NCI-H526 treated with DMSO at 0.1 percent for 48 hours (cell line): ENCODE results near the gene MAN1C1.
A peak's percentile ranks its signal among the peaks of the same experiment; 100 is the strongest.

ENCODE experiments used
- DNase-seq: peaks from one replicate; lab custom pipeline; 2025; lab: John Stamatoyannopoulos, UW

Gene MAN1C1

GRCh38 chr1:25614501-25615171 is 2.0 kb upstream of the MAN1C1 start:
- no peak for DNase-seq

GRCh38 chr1:25615172-25615541 is 1.4 kb upstream of the MAN1C1 start:
- DNase-seq, result no peak

GRCh38 chr1:25615563-25616094 is 962 bp upstream of the MAN1C1 start:
- peak; percentile 50 for DNase-seq

- DNase-seq, result no peak
These were observed 515 bp downstream of the MAN1C1 start for GRCh38 chr1:25616987-25617624.

GRCh38 chr1:25617625-25618432 is 1.2 kb downstream of the MAN1C1 start:
- no peak for DNase-seq

GRCh38 chr1:25618433-25618808 is 1.8 kb downstream of the MAN1C1 start:
- no peak for DNase-seq

- DNase-seq, result peak; percentile 40
These were observed 2.7 kb downstream of the MAN1C1 start for GRCh38 chr1:25619101-25619890.

GRCh38 chr1:25620211-25620610 is 3.6 kb downstream of the MAN1C1 start:
- DNase-seq, result no peak

GRCh38 chr1:25620701-25621350 is 4.2 kb downstream of the MAN1C1 start:
- no peak for DNase-seq

GRCh38 chr1:25621876-25622275 is 5.3 kb downstream of the MAN1C1 start:
- DNase-seq, result no peak

- DNase-seq, result no peak
These were observed 5.9 kb downstream of the MAN1C1 start for GRCh38 chr1:25622531-25622930.

GRCh38 chr1:25623007-25623406 is 6.4 kb downstream of the MAN1C1 start:
- no peak for DNase-seq

- DNase-seq, result peak; percentile 4
These were observed 7.1 kb downstream of the MAN1C1 start for GRCh38 chr1:25623731-25624130.

- no peak for DNase-seq
These were observed 7.6 kb downstream of the MAN1C1 start for GRCh38 chr1:25624156-25624555.

GRCh38 chr1:25624604-25625003 is 8.0 kb downstream of the MAN1C1 start:
- no peak for DNase-seq

- no peak for DNase-seq
These were observed 9.4 kb downstream of the MAN1C1 start for GRCh38 chr1:25626018-25626417.

- peak; percentile 92 for DNase-seq
These were observed 12.3 kb downstream of the MAN1C1 start for GRCh38 chr1:25628741-25629421.

GRCh38 chr1:25629836-25630235 is 13.2 kb downstream of the MAN1C1 start:
- DNase-seq, result peak; percentile 39

GRCh38 chr1:25631750-25632485 is 15.3 kb downstream of the MAN1C1 start:
- DNase-seq, result no peak

- no peak for DNase-seq
These were observed 17.5 kb downstream of the MAN1C1 start for GRCh38 chr1:25634066-25634465.
